Neuron (in vitro differentiated cells): Measurements from ENCODE around the gene C2CD2.

Experiments
- H2AFZ ChIP-seq: one replicate; pipeline ENCODE4 v1.6.1; 2013; ENCODE audit warnings: low read depth, mild to moderate bottlenecking, inconsistent platforms, low read length, moderate library complexity
- H3K27me3 ChIP-seq: one replicate; pipeline ENCODE4 v1.6.1; 2013; ENCODE audit warnings: low read length; ENCODE audit not compliant: insufficient read depth
- H3K36me3 ChIP-seq: one replicate; pipeline ENCODE4 v1.6.1; 2013; ENCODE audit warnings: low read length; ENCODE audit not compliant: insufficient read depth
- H3K4me1 ChIP-seq: one replicate; pipeline ENCODE4 v1.6.1; 2013; ENCODE audit warnings: low read length; ENCODE audit not compliant: insufficient read depth
- H3K4me3 ChIP-seq: 2 replicates; pipeline ENCODE4 v1.5.1; 2013; ENCODE audit warnings: mild to moderate bottlenecking, low read length, moderate library complexity
- H3K9me3 ChIP-seq: one replicate; pipeline ENCODE4 v1.6.1; 2013; ENCODE audit warnings: low read length

The C2CD2 gene

DNA sequence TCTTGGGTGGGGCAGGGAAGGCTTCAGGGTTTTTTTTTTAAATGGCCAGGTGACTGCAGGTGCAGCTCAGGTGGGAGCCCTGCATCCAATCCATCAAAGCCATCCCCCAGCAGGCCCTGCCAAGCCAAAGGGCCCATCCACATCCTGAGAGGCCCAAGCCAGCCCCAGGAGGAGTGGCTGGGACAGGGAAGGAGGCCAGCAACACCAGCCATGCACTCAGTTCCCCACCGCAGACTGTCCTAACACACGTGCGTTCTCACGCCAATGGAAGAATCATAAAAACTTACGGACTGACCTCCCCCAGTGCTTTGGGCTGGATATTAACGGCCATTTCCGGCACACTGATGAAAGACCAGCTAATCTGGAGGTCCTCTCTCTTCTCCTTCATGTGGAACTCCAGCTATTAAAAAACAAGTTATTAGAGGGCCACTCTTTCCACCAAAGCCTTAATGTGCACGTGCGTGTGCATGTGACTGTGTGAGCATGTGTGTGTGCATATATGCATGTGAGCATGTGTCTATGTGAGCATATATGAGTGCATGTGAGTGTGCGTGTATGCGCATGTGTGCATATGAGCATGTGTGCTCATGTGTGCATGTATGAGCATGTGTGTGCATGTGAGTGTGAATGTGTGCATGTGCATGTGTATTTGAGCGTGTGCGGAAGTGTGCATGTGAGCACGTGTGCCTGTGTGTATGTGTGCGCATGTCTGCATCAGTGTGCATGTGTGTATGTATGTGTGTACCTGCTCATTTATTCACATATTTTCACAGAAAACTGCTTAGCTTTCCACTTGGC lies 35.1 kb downstream of the C2CD2 start:
- no peak overlapping the region for H2AFZ ChIP-seq
- H3K27me3 ChIP-seq, result no peaks in the 10 kb centered on the region
- no peaks in the 10 kb centered on the region for H3K4me1 ChIP-seq
- H3K36me3 ChIP-seq, result peaks cover 9% of the 10 kb centered on the region
- no peaks in the 10 kb centered on the region for H3K9me3 ChIP-seq
- H3K4me3 ChIP-seq, result no peak overlapping the region

DNA sequence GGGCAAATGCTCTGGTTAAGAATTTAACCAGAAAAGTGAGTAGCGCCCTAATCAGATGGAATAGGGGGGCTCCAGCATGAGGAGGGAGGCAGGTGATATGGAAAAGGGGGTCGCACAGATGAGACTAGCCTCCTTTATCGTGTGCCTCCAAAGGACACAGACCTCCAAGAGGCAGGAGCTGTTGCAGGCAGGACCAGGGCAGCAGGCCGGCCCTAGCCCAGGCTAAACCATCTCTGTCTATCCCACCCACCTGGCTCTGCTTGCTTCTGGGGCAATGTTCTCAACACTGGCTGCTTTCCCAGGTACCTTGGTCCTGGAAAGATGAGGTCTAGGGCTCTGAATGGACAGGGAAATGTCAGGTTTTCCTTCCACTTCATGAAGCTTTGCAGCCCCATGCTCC lies 36.3 kb downstream of the C2CD2 start:
- Histone ChIP-seq H3K4me3 (no peak overlapping the region), H3K4me1 (no peaks in the 10 kb centered on the region), H3K9me3 (no peaks in the 10 kb centered on the region), H3K27me3 (no peaks in the 10 kb centered on the region), H2AFZ (no peak overlapping the region), H3K36me3 (peaks cover 9% of the 10 kb centered on the region)

DNA sequence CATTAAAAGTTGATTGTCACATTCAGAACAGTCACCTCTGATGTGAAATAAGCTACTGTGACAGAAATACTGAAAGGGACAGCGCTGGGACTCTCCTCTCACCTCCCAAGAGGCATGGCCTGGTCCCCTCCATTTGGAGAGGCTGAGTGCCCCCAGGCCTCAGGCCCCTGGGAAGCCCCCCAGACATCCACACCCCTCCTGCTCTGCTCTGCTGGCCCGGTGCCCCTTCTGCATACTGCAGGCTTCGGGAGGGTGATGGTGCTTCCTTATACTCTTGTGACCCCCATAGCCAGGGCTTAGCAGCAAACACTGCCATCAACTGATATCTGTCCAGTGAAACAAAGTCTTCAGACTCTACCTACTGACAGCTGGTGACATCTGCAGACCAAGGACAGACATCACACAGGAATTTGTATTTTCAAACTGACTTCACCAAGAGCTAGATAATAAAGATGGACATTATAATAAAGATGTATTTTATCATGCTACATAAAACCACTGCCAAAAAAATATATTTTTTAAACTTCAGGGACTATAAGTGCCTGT lies 36.9 kb downstream of the C2CD2 start:
- Histone ChIP-seq H3K27me3 (no peaks in the 10 kb centered on the region), H3K36me3 (peaks cover 9% of the 10 kb centered on the region), H3K4me1 (no peaks in the 10 kb centered on the region), H3K9me3 (no peaks in the 10 kb centered on the region), H3K4me3 (no peak overlapping the region), H2AFZ (no peak overlapping the region)

DNA sequence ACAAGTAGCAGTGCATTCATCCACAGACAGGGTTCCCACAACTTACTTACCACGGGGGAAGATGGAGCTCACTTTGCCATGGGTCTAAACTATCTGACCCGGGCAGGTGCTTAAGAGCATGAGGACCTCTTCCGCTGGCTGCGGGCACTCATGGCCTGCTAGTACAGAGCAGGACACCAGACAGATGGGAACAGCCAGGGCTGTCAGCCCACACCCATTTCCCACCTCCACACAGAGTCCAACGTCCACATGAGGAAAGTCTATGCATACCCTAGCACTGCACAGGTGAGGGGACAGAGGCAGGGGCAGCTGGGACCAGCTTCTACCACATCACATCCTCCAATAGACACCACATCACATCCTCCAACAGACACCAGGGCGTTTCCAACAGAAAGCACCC lies 38.9 kb downstream of the C2CD2 start:
- Histone ChIP-seq H3K9me3 (no peaks in the 10 kb centered on the region), H3K36me3 (peaks cover 9% of the 10 kb centered on the region), H3K4me1 (no peaks in the 10 kb centered on the region), H3K27me3 (no peaks in the 10 kb centered on the region), H3K4me3 (no peak overlapping the region), H2AFZ (no peak overlapping the region)

DNA sequence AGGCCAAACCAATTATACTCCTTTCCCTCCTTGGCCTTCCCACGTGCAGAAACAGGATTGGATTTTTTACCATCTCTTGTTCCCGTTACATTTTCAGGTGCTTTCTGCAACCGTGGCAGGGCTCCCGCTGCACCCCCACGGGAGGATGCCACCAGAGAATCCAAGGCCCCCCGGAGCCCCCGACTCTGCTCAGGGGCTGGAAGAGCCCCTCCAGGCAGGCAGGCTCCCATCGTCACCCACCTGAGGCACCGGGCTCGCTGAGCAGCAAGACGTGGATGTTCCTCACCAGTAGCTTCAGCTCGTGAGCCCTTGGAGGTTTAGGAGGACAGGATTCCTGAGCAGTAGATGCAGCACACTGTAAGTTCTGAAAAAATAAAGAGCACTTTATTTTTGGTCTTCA lies 39.5 kb downstream of the C2CD2 start:
- Histone ChIP-seq H3K27me3 (no peaks in the 10 kb centered on the region), H3K4me3 (no peak overlapping the region), H3K9me3 (no peaks in the 10 kb centered on the region), H2AFZ (no peak overlapping the region), H3K4me1 (no peaks in the 10 kb centered on the region), H3K36me3 (peaks cover 9% of the 10 kb centered on the region)

DNA sequence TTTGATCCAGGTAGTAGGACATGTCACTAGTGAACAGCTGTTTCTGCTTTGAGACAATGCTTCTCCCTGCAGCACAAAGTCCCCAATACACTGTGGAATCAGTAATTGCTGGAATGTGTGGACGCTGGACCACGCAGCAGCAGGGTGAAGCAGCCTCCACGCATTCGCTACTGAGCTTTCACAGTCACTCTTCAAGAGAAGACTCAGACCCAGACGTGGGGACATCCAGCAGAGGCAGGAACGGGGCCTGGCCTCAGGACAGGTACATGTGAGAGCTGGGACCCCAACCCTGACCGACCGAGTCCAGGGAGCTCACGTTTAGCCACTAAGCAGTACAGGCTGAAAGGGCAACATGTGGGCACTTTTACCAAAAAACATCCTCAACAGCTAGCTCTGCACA lies 40.6 kb downstream of the C2CD2 start:
- Histone ChIP-seq H2AFZ (no peak overlapping the region), H3K4me3 (no peak overlapping the region), H3K27me3 (no peaks in the 10 kb centered on the region), H3K4me1 (no peaks in the 10 kb centered on the region), H3K36me3 (peaks cover 9% of the 10 kb centered on the region), H3K9me3 (no peaks in the 10 kb centered on the region)

DNA sequence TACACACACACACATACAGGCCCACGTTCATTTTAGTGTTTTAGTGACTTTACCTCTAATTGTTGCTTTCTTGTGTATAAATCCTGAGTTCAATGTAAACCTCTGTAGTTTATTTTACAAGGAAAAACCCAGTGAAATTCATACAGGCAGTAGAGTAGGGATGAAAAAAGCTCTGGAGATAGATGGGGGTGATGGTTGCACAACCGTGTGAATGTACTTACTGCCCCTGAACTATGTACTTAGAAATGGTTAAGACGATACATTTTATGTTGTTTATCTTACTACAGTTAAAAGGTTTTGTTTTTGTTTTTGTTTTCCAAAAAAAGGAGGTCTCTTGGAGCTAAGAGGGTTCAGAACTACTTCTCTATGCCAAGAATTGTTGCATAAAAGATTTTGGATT lies 45.0 kb downstream of the C2CD2 start:
- peaks cover 5% of the 10 kb centered on the region for H3K36me3 ChIP-seq

DNA sequence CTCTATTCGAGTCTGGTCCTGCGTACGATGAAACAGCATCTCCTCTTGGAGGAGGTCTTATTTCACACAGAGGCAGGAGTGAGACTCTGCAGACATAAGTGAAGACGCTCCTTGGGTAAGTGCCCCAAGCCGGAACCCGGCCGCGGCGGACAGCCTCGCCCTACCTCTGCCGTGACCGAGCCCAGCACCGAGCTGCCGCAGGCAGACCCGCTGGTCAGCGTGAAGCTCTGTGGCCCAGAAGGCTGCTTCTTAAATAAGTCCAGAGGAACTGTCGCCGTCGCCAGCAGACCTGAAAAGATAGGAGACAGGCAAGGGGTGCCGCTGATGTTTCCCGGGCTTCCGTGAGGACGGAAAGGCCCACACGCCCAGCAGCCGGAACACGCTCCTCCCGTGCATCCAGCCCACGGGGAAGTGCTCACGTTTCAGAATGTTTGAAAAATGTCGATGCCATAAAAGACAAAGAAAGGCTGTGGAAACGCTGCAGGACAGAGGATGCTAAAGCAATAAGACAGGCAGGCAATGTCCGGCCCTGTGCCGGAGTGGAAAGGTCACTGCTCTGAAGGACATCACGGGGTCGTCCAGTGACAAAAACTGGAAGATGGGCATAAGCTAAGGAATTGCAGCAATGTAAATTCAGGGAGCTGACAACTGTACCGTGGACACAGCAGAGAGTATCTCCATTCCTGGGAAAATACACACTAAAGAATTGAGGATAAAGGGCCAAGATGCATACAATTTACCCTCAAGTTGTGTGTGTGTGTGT lies 46.1 kb downstream of the C2CD2 start:
- Histone ChIP-seq H3K36me3 (peaks cover 5% of the 10 kb centered on the region), H3K4me3 (no peak overlapping the region), H3K27me3 (no peaks in the 10 kb centered on the region), H3K4me1 (no peaks in the 10 kb centered on the region), H3K9me3 (no peaks in the 10 kb centered on the region), H2AFZ (no peak overlapping the region)

More for the DNA sequence above, 45.0 kb downstream of the C2CD2 start:
- no peak overlapping the region for H2AFZ ChIP-seq
- no peak overlapping the region for H3K4me3 ChIP-seq
- H3K27me3 ChIP-seq, result no peaks in the 10 kb centered on the region
- no peaks in the 10 kb centered on the region for H3K9me3 ChIP-seq
- H3K4me1 ChIP-seq, result no peaks in the 10 kb centered on the region

DNA sequence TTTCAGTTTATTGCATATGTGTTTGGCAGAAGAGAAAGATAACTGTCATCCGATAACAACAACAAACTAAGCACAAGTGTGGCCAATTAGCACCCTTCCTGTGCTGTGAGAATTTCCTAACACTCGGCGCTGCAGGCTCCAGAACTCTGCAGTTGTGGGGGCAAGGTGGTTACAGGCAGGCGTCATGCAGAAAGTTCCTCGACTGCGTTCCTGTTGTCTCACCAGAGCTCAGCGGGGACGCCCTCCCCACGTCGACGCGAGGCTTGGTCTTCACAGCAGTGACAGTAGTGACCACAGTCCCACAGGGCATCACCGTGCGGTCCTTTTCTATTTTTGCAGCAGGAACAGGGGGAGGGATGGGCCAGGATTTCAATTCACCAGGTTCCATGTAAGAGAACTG lies 47.0 kb downstream of the C2CD2 start:
- Histone ChIP-seq H3K4me1 (no peaks in the 10 kb centered on the region), H3K27me3 (no peaks in the 10 kb centered on the region), H3K9me3 (no peaks in the 10 kb centered on the region), H3K4me3 (no peak overlapping the region), H3K36me3 (peaks cover 5% of the 10 kb centered on the region), H2AFZ (no peak overlapping the region)

DNA sequence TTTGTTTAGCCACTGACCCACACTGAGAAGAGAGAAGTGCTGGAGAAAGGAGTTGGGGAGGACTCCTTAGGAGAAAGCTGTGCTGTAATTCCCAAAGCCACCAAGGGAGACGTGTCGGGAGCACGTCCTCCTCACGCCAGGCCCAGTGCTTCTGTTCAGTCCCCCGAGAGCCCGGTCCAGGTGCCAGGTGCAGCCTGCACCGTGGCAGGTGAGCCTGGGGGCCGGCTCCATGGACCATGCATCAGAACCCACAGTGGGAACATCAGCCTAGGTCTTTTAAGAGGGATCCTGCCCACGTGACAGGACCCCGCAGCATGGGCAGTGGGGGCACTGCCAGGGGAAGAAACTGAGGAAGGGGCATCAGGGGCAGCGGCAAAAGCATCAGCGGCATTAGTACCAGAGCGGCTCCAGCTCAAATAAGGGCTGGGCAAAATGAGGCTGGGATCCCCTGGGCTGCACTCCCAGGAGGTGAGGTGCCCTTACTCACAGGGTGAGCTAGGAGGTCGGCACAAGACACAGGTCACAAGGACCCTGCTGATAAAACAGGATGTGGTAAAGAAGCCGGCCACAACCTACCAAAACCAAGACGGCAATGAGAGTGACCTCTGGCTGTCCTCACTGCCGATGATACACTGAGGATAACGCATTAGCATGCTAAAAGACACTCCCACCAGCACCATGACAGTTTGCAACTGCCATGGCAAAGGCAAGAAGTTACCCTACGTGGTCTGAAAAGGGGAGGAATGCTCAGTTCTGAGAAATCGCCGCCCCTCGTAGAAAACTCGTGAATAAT lies 50.1 kb downstream of the C2CD2 start:
- Histone ChIP-seq H3K4me1 (peaks cover 7% of the 10 kb centered on the region), H3K36me3 (peaks cover 11% of the 10 kb centered on the region), H3K9me3 (no peaks in the 10 kb centered on the region), H3K27me3 (no peaks in the 10 kb centered on the region), H3K4me3 (no peak overlapping the region), H2AFZ (no peak overlapping the region)

DNA sequence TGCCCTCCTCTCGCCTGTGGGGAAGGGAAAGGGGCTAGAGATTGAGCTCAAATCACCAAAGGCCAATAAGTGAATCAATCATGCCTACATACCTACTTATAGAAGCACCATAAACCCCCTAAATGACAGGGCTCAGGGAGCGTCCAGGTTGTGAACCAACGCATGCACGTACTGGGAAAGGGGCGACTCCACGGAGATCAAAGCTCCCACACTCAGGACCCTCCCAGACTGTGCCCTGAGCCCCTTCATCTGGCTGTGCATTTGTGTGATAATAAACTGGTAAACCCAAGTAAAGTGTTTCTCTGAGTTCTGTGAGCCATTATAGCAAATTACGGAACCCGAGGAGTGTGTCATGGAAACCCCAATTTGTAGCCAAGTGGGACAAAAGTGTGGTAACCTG lies 50.9 kb downstream of the C2CD2 start:
- Histone ChIP-seq H3K4me3 (no peak overlapping the region), H3K27me3 (no peaks in the 10 kb centered on the region), H2AFZ (no peak overlapping the region), H3K4me1 (peaks cover 7% of the 10 kb centered on the region), H3K9me3 (no peaks in the 10 kb centered on the region), H3K36me3 (peaks cover 11% of the 10 kb centered on the region)

DNA sequence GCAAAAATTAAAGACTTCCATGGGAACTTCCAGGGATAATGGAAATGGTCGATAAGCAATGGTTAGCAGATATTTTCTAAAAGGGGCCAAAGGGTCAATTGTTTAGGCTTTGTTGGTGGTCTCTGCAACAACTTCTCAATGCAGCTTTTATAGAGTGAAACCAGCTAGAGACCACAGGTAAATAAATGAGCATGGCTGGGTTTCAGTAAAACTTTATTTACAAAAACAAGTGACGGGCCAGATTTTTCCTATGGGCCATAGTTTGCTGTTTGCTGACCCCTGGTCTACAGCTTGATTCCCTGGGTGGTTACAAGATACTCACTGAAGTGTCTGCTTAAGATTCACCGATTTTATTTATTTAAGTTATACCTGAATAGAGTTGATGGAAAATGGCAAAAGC lies 52.0 kb downstream of the C2CD2 start:
- H3K27me3 ChIP-seq, result no peaks in the 10 kb centered on the region
- H2AFZ ChIP-seq, result no peak overlapping the region
- peaks cover 13% of the 10 kb centered on the region for H3K4me1 ChIP-seq
- peaks cover 9% of the 10 kb centered on the region for H3K36me3 ChIP-seq
- no peak overlapping the region for H3K4me3 ChIP-seq
- H3K9me3 ChIP-seq, result no peaks in the 10 kb centered on the region

DNA sequence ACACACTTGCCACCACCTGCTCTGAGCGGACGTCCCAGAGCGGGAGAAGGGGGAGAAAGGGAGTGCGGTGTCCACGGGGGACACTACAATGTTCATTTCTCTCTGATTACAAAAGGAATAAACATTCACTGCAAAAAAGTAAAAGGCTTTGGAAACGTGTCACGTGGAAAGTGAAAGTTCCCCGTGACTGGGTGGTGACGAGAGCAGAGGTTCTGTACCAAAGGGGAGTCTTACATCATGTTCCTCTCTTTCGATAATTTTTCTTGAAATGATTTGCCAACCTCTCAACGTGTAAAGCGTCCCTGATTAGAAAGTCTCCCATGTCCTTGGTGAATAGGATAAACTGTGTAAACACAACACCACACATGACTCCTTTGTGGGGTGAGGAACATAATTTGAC lies 52.7 kb downstream of the C2CD2 start:
- Histone ChIP-seq H2AFZ (no peak overlapping the region), H3K27me3 (no peaks in the 10 kb centered on the region), H3K4me1 (peaks cover 13% of the 10 kb centered on the region), H3K36me3 (peaks cover 6% of the 10 kb centered on the region), H3K4me3 (no peak overlapping the region), H3K9me3 (no peaks in the 10 kb centered on the region)
